H1 (cell line): ENCODE measurements around the gene FGD4.

ENCODE experiments used
- ASH2L ChIP-seq: fragments of 200-600, 300-600 bp; sonication (generic); IDR thresholded peaks from one replicate; pipeline ENCODE4 v1.7.1; 2017; ENCODE audit warnings: low read length
- CHD2 ChIP-seq: IDR thresholded peaks from 2 replicates; pipeline ENCODE4 v1.6.1; 2012; ENCODE audit warnings: low read length, improper control_type of control experiment
- CTCF ChIP-seq, 3 experiments: IDR thresholded peaks; 1 replicate in 2 of 3; 2 replicates in 1 of 3; pipeline versions ENCODE4 v1.5.1 to v1.6.1; 2011; ENCODE audit warnings: low read length in 3 of 3, mild to moderate bottlenecking in 3 of 3, inconsistent platforms in 2 of 3, low read depth in 1 of 3, moderate library complexity in 1 of 3; ENCODE audit not compliant: insufficient read depth in 1 of 3; ENCODE audit errors: control extremely low read depth in 1 of 3
- POLR2AphosphoS5 ChIP-seq: IDR thresholded peaks from 2 replicates; pipeline ENCODE4 v1.6.1; 2011; ENCODE audit warnings: low read depth, low read length
- SAP30 ChIP-seq: fragments of 300-600 bp; sonication (generic); IDR thresholded peaks from 2 replicates; pipeline ENCODE4 v1.7.1; 2012; ENCODE audit warnings: low read length, moderate library complexity, mild to moderate bottlenecking, inconsistent platforms; ENCODE audit not compliant: insufficient read depth, insufficient replicate concordance
- TAF1 ChIP-seq: IDR thresholded peaks from 2 replicates; pipeline ENCODE4 v1.6.1; 2011; ENCODE audit warnings: mild to moderate bottlenecking, low read depth, low read length
- YY1 ChIP-seq: IDR thresholded peaks from 2 replicates; pipeline ENCODE4 v1.6.1; 2011; ENCODE audit warnings: low read depth, mild to moderate bottlenecking, low read length
- ZNF274 ChIP-seq: IDR thresholded peaks from 2 replicates; pipeline ENCODE4 v1.7.0; 2012; ENCODE audit warnings: low read length, borderline replicate concordance; ENCODE audit errors: extremely low read depth

- TF ChIP-seq ZNF274 (no peak), POLR2AphosphoS5 (no peak), SAP30 (no peak), TAF1 (no peak), CTCF (IDR thresholded peaks at IDR 0.05; ENCODE audit: control extremely low read depth in 1 of 3, insufficient read depth in 1 of 3, low read depth in 1 of 3, low read length in 3 of 3) (no peak), YY1 (no peak), ASH2L (no peak), CHD2 (no peak)
These were observed 32.6 kb upstream of the FGD4 start for GRCh38 chr12:32366714-32367113.
